IMR-90 (cell line): ENCODE results near the gene SLC44A5. TPM values are rescaled to one million over a fixed set of nuclear protein-coding genes. Genes with fewer than 3 reads are reported as not detected.

Experiments used
- ATAC-seq: fragments of 200-7000 bp; cut with Tn5 transposase; 2 replicates; pipeline ENCODE4 v1.9.1; 2020; ENCODE audit warnings: low read depth, mild to moderate bottlenecking, moderate library complexity
- BruUV-seq: library from RNA; stranded (reverse); fragments of 400-500 nt; replicated peaks from 2 replicates; lab custom pipeline; 2021; lab: Mats Ljungman, UMichigan
- CTCF ChIA-PET: fragments of 300-600 bp; formaldehyde crosslinking; extraction: SDS; loops from one replicate; lab custom pipeline; 2021; ENCODE audit warnings: antibody characterized with exemption; lab: Yijun Ruan, JAX
- POLR2A ChIA-PET: fragments of 300-600 bp; sonication (Branson Sonifier 250); formaldehyde crosslinking; loops from one replicate; lab custom pipeline; 2022; ENCODE audit warnings: antibody characterized with exemption; ENCODE audit not compliant: unreplicated experiment; lab: Charles Lee
- DNase-seq: peaks from one replicate; pipeline ENCODE4 v3.0.0; 2013
- H2AFZ ChIP-seq: replicated peaks from 2 replicates; pipeline ENCODE3; 2013; ENCODE audit warnings: low read length, mild to moderate bottlenecking; ENCODE audit not compliant: poor library complexity
- H2AK5ac ChIP-seq: 2 replicates; pipeline ENCODE4 v1.6.1; 2013; ENCODE audit warnings: low read depth, low read length, inconsistent platforms
- H2AK9ac ChIP-seq: replicated peaks from 2 replicates; pipeline ENCODE3; 2013; ENCODE audit warnings: mild to moderate bottlenecking, low read depth, low read length, moderate library complexity; ENCODE audit not compliant: poor library complexity
- H2BK120ac ChIP-seq: 2 replicates; pipeline ENCODE4 v1.6.1; 2013; ENCODE audit warnings: low read depth, low read length, inconsistent platforms
- H2BK15ac ChIP-seq: 3 replicates; pipeline ENCODE4 v1.6.1; 2013; ENCODE audit warnings: low read depth, low read length, inconsistent platforms
- H2BK20ac ChIP-seq: 2 replicates; pipeline ENCODE4 v1.6.1; 2013; ENCODE audit warnings: low read depth, mild to moderate bottlenecking, inconsistent platforms, low read length, moderate library complexity
- H2BK5ac ChIP-seq: 2 replicates; pipeline ENCODE4 v1.6.1; 2013; ENCODE audit warnings: mild to moderate bottlenecking, low read depth, low read length, inconsistent platforms; ENCODE audit not compliant: poor library complexity, severe bottlenecking
- H3K14ac ChIP-seq: replicated peaks from 2 replicates; pipeline ENCODE4 v1.6.1; 2013; ENCODE audit warnings: low read depth, low read length, inconsistent platforms
- H3K18ac ChIP-seq: 2 replicates; pipeline ENCODE4 v1.6.1; 2013; ENCODE audit warnings: low read depth, low read length, control low read depth
- H3K23ac ChIP-seq: 2 replicates; pipeline ENCODE4 v1.6.1; 2013; ENCODE audit warnings: low read depth, low read length, inconsistent platforms
- H3K27ac ChIP-seq: 2 replicates; pipeline ENCODE4 v1.5.1; 2013; ENCODE audit warnings: mild to moderate bottlenecking, control low read depth, low read length; ENCODE audit not compliant: insufficient read depth
- H3K27me3 ChIP-seq: 2 replicates; pipeline ENCODE4 v1.6.1; 2013; ENCODE audit warnings: low read length; ENCODE audit not compliant: control insufficient read depth, insufficient read depth
- H3K36me3 ChIP-seq: 2 replicates; pipeline ENCODE4 v1.6.1; 2013; ENCODE audit warnings: low read length, mixed read lengths; ENCODE audit not compliant: control insufficient read depth, insufficient read depth
- H3K4ac ChIP-seq: 2 replicates; pipeline ENCODE4 v1.6.1; 2013; ENCODE audit warnings: low read depth, low read length, inconsistent platforms
- H3K4me1 ChIP-seq: 2 replicates; pipeline ENCODE4 v1.6.1; 2013; ENCODE audit warnings: low read length, mixed read lengths; ENCODE audit not compliant: control insufficient read depth, insufficient read depth
- H3K4me2 ChIP-seq: 2 replicates; pipeline ENCODE4 v1.6.1; 2013; ENCODE audit warnings: low read depth, mild to moderate bottlenecking, control low read depth, low read length, moderate library complexity
- H3K4me3 ChIP-seq: 2 replicates; pipeline ENCODE4 v1.5.1; 2013; ENCODE audit warnings: low read depth, mild to moderate bottlenecking, control low read depth, low read length, moderate library complexity; ENCODE audit not compliant: insufficient read depth
- H3K56ac ChIP-seq: 2 replicates; pipeline ENCODE4 v1.6.1; 2013; ENCODE audit warnings: low read length, inconsistent platforms; ENCODE audit not compliant: insufficient read depth; ENCODE audit errors: extremely low read depth
- H3K79me1 ChIP-seq, 2 experiments: 2 replicates each; pipeline ENCODE4 v1.6.1; 2013; ENCODE audit warnings: low read length in 2 of 2, inconsistent platforms in 1 of 2, low read depth in 1 of 2
- H3K9ac ChIP-seq: 2 replicates; pipeline ENCODE4 v1.6.1; 2013; ENCODE audit warnings: low read depth, low read length, control low read depth
- H3K9me1 ChIP-seq: 2 replicates; pipeline ENCODE4 v1.6.1; 2013; ENCODE audit warnings: low read length, inconsistent platforms; ENCODE audit not compliant: insufficient read depth
- H3K9me3 ChIP-seq: 2 replicates; pipeline ENCODE4 v1.6.1; 2013; ENCODE audit warnings: low read length; ENCODE audit not compliant: control insufficient read depth, insufficient read depth
- H4K20me1 ChIP-seq: 2 replicates; pipeline ENCODE4 v1.6.1; 2013; ENCODE audit warnings: low read length, inconsistent platforms; ENCODE audit not compliant: insufficient read depth
- H4K5ac ChIP-seq: 2 replicates; pipeline ENCODE4 v1.6.1; 2013; ENCODE audit warnings: mild to moderate bottlenecking, low read depth, low read length, control low read depth
- H4K8ac ChIP-seq, 2 experiments: 2 replicates each; pipeline ENCODE4 v1.6.1; 2013; ENCODE audit warnings: low read depth in 2 of 2, low read length in 2 of 2, control low read depth in 1 of 2, inconsistent platforms in 1 of 2
- H4K91ac ChIP-seq: 2 replicates; pipeline ENCODE4 v1.6.1; 2013; ENCODE audit warnings: low read depth, low read length, inconsistent platforms; ENCODE audit not compliant: insufficient read depth
- BHLHE40 ChIP-seq: fragments of 150-350 bp; IDR thresholded peaks from 2 replicates; pipeline ENCODE4 v1.6.1; 2016; ENCODE audit warnings: mild to moderate bottlenecking, low read depth, low read length
- CEBPB ChIP-seq: IDR thresholded peaks from 2 replicates; pipeline ENCODE4 v1.6.1; 2012; ENCODE audit warnings: low read depth, low read length, improper control_type of control experiment
- MAFK ChIP-seq: IDR thresholded peaks from 2 replicates; pipeline ENCODE4 v1.6.1; 2012; ENCODE audit warnings: low read depth, low read length, improper control_type of control experiment
- MAZ ChIP-seq: IDR thresholded peaks from 2 replicates; pipeline ENCODE4 v1.6.1; 2012; ENCODE audit warnings: low read depth, mild to moderate bottlenecking, low read length, improper control_type of control experiment, moderate library complexity, borderline replicate concordance
- MXI1 ChIP-seq: IDR thresholded peaks from 2 replicates; pipeline ENCODE4 v1.6.1; 2012; ENCODE audit warnings: low read depth, mild to moderate bottlenecking, low read length, moderate library complexity, borderline replicate concordance
- RAD21 ChIP-seq: IDR thresholded peaks from 2 replicates; pipeline ENCODE4 v1.6.1; 2012; ENCODE audit warnings: low read length, improper control_type of control experiment
- RFX5 ChIP-seq: IDR thresholded peaks from 2 replicates; pipeline ENCODE4 v1.8.0; 2012; ENCODE audit warnings: low read depth, mild to moderate bottlenecking, low read length, moderate library complexity
- SMC3 ChIP-seq: fragments of 150-350 bp; IDR thresholded peaks from 2 replicates; pipeline ENCODE4 v1.6.1; 2016; ENCODE audit warnings: low read depth, mild to moderate bottlenecking, antibody characterized with exemption, low read length, moderate library complexity
- WGBS, 2 experiments: methylation state at CpG; one replicate each; pipeline versions ENCODE4 v1.1.5 to v1.1.7; 2013; ENCODE audit warnings: missing lambda C conversion rate in 2 of 2; ENCODE audit not compliant: insufficient read length in 1 of 2; ENCODE audit errors: extremely low coverage in 2 of 2; 5-methylcytosine and 5-hydroxymethylcytosine counted together
- dilution Hi-C: fragments of 300-500 bp; cut with HindIII; formaldehyde crosslinking; loops from one replicate; pipeline ENCODE4 v1.14.3; 2018; ENCODE audit warnings: low sequenced_read_pairs; ENCODE audit not compliant: unreplicated experiment
- in situ Hi-C: fragments of 300-500 bp; cut with MboI; formaldehyde crosslinking; loops from 3 replicates; pipeline ENCODE4 v1.14.3; 2019; ENCODE audit warnings: low sequenced_read_pairs, inconsistent platforms, mixed read lengths
- intact Hi-C: fragments of 100-400 bp; cut with micrococcal nuclease; formaldehyde crosslinking; loops from 2 replicates; pipeline ENCODE4 v1.10.0; 2022
- polyA plus RNA-seq, 3 experiments: library from polyadenylated mRNA; depleted of rRNA; stranded (reverse); fragments of >200 nt; gene quantifications; 2 replicates each; pipeline ENCODE4 v1.2.3, GENCODE V29; 2012; ENCODE audit warnings: low replicate concordance in 1 of 3
- total RNA-seq: library from RNA; depleted of rRNA; stranded (reverse); fragments of >200 nt; gene quantifications from 2 replicates; pipeline ENCODE4 v1.2.3, GENCODE V29; 2012
- TF ChIP-seq, protein P1 (sequence below): fragments of 150-350 bp; IDR thresholded peaks from 2 replicates; pipeline ENCODE4 v1.6.1; 2017; ENCODE audit warnings: mild to moderate bottlenecking, antibody characterized with exemption, low read length, low read depth
- TF ChIP-seq, protein P2 (sequence below): conservative IDR thresholded peaks from 2 replicates; pipeline ENCODE4 v1.5.1; 2012; ENCODE audit warnings: mild to moderate bottlenecking, low read depth, low read length, improper control_type of control experiment
- TF ChIP-seq, protein P3 (sequence below): fragments of 150-350 bp; IDR thresholded peaks from 2 replicates; pipeline ENCODE4 v1.6.1; 2016; ENCODE audit warnings: low read depth, mild to moderate bottlenecking, low read length, moderate library complexity, borderline replicate concordance

SLC44A5 gene
- total and polyA plus RNA-seq, 2 of the 4 experiments (the other 2 are of a cell fraction), result under 0.01 TPM; not detected in 1

DNA sequence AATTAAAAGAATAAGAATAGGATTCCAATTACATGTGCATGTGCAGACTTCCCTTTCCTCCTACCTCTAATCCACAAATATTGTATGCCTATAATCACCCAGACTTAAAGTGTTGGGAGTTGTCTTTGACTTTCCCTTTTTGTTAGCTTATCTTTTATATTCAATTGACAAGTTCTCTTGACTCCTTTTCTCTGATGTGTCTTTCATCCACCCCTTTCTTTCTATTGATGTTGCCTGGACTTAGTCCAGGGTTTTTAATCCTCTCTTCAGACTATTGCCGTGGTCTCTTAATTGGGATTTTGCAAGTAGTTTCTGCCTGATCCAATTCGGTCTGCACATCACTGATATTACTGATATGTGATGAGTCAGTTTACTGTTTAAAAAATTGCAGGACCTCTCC, 305.9 kb downstream of the SLC44A5 start:
- H3K56ac ChIP-seq, result no peak overlapping the region
- no peaks in the 10 kb centered on the region for H3K79me1 ChIP-seq
- no peak overlapping the region for H4K91ac ChIP-seq
- no peaks in the 10 kb centered on the region for H3K4me1 ChIP-seq
- ChIA-PET CTCF (no interaction called here), POLR2A (no interaction called here)
- H3K9me3 ChIP-seq, result no peaks in the 10 kb centered on the region
- no TSS peak for BruUV-seq
- in situ Hi-C loops, result no loop called here
- H4K8ac ChIP-seq, result no peak overlapping the region
- H2AK5ac ChIP-seq, result no peak overlapping the region
- H3K18ac ChIP-seq, result no peak overlapping the region
- no peak overlapping the region for H2BK120ac ChIP-seq
- no peak overlapping the region for H3K27ac ChIP-seq
- H3K14ac ChIP-seq, result no peak overlapping the region
- H3K27me3 ChIP-seq, result no peaks in the 10 kb centered on the region
- no peak overlapping the region for H4K5ac ChIP-seq
- WGBS, 2 experiments, result no CpG with 5 or more reads among the region's 2 CpGs
- H3K9me1 ChIP-seq, result no peaks in the 10 kb centered on the region
- no peak overlapping the region for H2BK20ac ChIP-seq
- DNase-seq, result no peak
- no peak overlapping the region for H3K9ac ChIP-seq
- no peak for TF ChIP-seq MAFK
- TF ChIP-seq RFX5, result no peak
- no peak for TF ChIP-seq SMC3
- TF ChIP-seq, protein P1, sequence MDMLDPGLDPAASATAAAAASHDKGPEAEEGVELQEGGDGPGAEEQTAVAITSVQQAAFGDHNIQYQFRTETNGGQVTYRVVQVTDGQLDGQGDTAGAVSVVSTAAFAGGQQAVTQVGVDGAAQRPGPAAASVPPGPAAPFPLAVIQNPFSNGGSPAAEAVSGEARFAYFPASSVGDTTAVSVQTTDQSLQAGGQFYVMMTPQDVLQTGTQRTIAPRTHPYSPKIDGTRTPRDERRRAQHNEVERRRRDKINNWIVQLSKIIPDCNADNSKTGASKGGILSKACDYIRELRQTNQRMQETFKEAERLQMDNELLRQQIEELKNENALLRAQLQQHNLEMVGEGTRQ, result no peak
- TF ChIP-seq MAZ, result no peak
- TF ChIP-seq, protein P2, sequence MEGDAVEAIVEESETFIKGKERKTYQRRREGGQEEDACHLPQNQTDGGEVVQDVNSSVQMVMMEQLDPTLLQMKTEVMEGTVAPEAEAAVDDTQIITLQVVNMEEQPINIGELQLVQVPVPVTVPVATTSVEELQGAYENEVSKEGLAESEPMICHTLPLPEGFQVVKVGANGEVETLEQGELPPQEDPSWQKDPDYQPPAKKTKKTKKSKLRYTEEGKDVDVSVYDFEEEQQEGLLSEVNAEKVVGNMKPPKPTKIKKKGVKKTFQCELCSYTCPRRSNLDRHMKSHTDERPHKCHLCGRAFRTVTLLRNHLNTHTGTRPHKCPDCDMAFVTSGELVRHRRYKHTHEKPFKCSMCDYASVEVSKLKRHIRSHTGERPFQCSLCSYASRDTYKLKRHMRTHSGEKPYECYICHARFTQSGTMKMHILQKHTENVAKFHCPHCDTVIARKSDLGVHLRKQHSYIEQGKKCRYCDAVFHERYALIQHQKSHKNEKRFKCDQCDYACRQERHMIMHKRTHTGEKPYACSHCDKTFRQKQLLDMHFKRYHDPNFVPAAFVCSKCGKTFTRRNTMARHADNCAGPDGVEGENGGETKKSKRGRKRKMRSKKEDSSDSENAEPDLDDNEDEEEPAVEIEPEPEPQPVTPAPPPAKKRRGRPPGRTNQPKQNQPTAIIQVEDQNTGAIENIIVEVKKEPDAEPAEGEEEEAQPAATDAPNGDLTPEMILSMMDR, result no peak
- TF ChIP-seq MXI1, result no peak
- no peak for TF ChIP-seq RAD21
- no peak for TF ChIP-seq CEBPB
- TF ChIP-seq, protein P3, sequence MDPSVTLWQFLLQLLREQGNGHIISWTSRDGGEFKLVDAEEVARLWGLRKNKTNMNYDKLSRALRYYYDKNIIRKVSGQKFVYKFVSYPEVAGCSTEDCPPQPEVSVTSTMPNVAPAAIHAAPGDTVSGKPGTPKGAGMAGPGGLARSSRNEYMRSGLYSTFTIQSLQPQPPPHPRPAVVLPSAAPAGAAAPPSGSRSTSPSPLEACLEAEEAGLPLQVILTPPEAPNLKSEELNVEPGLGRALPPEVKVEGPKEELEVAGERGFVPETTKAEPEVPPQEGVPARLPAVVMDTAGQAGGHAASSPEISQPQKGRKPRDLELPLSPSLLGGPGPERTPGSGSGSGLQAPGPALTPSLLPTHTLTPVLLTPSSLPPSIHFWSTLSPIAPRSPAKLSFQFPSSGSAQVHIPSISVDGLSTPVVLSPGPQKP, result no peak
- no peak for TF ChIP-seq BHLHE40
- no peak overlapping the region for H3K4me3 ChIP-seq
- no peaks in the 10 kb centered on the region for H4K20me1 ChIP-seq
- no peak overlapping the region for H2AFZ ChIP-seq
- no peak overlapping the region for H3K4ac ChIP-seq
- no peak overlapping the region for H2BK15ac ChIP-seq
- no peak overlapping the region for H3K4me2 ChIP-seq
- H3K23ac ChIP-seq, result no peak overlapping the region
- dilution Hi-C loops, result no loop called here
- H3K36me3 ChIP-seq, result no peaks in the 10 kb centered on the region
- intact Hi-C loops, result no loop called here
- H2BK5ac ChIP-seq, result no peak overlapping the region
- ATAC-seq, result no peak
- no peak overlapping the region for H2AK9ac ChIP-seq
